Measurements from ENCODE around the gene RNF183. TPM values are rescaled to one million over a fixed set of nuclear protein-coding genes. Genes with fewer than 3 reads are reported as not detected.

Gene RNF183
- total and polyA plus RNA-seq, 8 donors, result 0.14 to 1.5 (median 0.16) TPM; not detected in 1

- Histone ChIP-seq H3K27me3 (no peaks in the 10 kb centered on the region), H3K4me1 (no peaks in the 10 kb centered on the region), H3K27ac (no peak overlapping the region), H3K4me3 (no peak overlapping the region), H3K9me3 (no peaks in the 10 kb centered on the region), H3K36me3 (no peaks in the 10 kb centered on the region)
- DNase-seq (no peak), ATAC-seq (no peak), FAIRE-seq (no peak)
- TF ChIP-seq, protein P1, sequence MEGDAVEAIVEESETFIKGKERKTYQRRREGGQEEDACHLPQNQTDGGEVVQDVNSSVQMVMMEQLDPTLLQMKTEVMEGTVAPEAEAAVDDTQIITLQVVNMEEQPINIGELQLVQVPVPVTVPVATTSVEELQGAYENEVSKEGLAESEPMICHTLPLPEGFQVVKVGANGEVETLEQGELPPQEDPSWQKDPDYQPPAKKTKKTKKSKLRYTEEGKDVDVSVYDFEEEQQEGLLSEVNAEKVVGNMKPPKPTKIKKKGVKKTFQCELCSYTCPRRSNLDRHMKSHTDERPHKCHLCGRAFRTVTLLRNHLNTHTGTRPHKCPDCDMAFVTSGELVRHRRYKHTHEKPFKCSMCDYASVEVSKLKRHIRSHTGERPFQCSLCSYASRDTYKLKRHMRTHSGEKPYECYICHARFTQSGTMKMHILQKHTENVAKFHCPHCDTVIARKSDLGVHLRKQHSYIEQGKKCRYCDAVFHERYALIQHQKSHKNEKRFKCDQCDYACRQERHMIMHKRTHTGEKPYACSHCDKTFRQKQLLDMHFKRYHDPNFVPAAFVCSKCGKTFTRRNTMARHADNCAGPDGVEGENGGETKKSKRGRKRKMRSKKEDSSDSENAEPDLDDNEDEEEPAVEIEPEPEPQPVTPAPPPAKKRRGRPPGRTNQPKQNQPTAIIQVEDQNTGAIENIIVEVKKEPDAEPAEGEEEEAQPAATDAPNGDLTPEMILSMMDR (IDR thresholded peaks at IDR 0.05), result no peak
- intact Hi-C loops (cut with DNase I), result no loop called here
- WGBS, 2 donors, result 68 to 73% methylated on average over 4 of the region's 4 CpGs
Measured at GRCh38 chr9:113331780-113332179, 28.6 kb upstream of the RNF183 start.

- no peak for FAIRE-seq
Measured at GRCh38 chr9:113328045-113328782, 25.0 kb upstream of the RNF183 start.

GRCh38 chr9:113326230-113326629, 23.1 kb upstream of the RNF183 start:
- TF ChIP-seq, protein P1 (IDR thresholded peaks at IDR 0.05), result no peak
- H3K27ac ChIP-seq, result no peak overlapping the region
- no peak for DNase-seq
- no peaks in the 10 kb centered on the region for H3K9me3 ChIP-seq
- H3K4me1 ChIP-seq, result no peaks in the 10 kb centered on the region
- no peaks in the 10 kb centered on the region for H3K36me3 ChIP-seq
- WGBS, 2 donors, result 90 to 99% methylated on average over 4 of the region's 4 CpGs
- no peak overlapping the region for H3K4me3 ChIP-seq
- intact Hi-C loops (cut with DNase I), result no loop called here
- H3K27me3 ChIP-seq, result no peaks in the 10 kb centered on the region
- FAIRE-seq, result no peak
- ATAC-seq, result no peak

More at GRCh38 chr9:113328045-113328782, 25.0 kb upstream of the RNF183 start:
- Histone ChIP-seq H3K4me3 (no peak overlapping the region), H3K36me3 (no peaks in the 10 kb centered on the region), H3K4me1 (no peaks in the 10 kb centered on the region), H3K27me3 (no peaks in the 10 kb centered on the region), H3K27ac (no peak overlapping the region), H3K9me3 (no peaks in the 10 kb centered on the region)
- TF ChIP-seq, protein P1 (IDR thresholded peaks at IDR 0.05), result no peak
- ATAC-seq (no peak), DNase-seq (no peak)
- intact Hi-C loops (cut with DNase I), result no loop called here
- WGBS, 2 donors, result 92 to 93% methylated on average over 3 of the region's 3 CpGs

- Histone ChIP-seq H3K4me3 (no peak overlapping the region), H3K9me3 (no peaks in the 10 kb centered on the region), H3K27me3 (no peaks in the 10 kb centered on the region), H3K4me1 (no peaks in the 10 kb centered on the region), H3K36me3 (peaks cover 0 to 7% (median 0%) of the 10 kb centered on the region in 3 donors), H3K27ac (no peak overlapping the region)
- intact Hi-C loops (cut with DNase I), result no loop called here
- DNase-seq (no peak), ATAC-seq (no peak), FAIRE-seq (no peak)
- TF ChIP-seq, protein P1 (IDR thresholded peaks at IDR 0.05), result no peak
- 72 to 82% methylated on average over 6 of the region's 6 CpGs for WGBS, 2 donors
Measured at GRCh38 chr9:113322671-113323070, 19.5 kb upstream of the RNF183 start.

GRCh38 chr9:113320051-113320450, 16.9 kb upstream of the RNF183 start:
- peaks cover 0 to 12% (median 0%) of the 10 kb centered on the region in 3 donors for H3K36me3 ChIP-seq
- DNase-seq, result no peak
- H3K27me3 ChIP-seq, result no peaks in the 10 kb centered on the region
- no peak for FAIRE-seq
- TF ChIP-seq, protein P1 (IDR thresholded peaks at IDR 0.05), result no peak
- no peaks in the 10 kb centered on the region for H3K9me3 ChIP-seq
- WGBS, 2 donors, result 88 to 94% methylated on average over 3 of the region's 3 CpGs
- intact Hi-C loops (cut with DNase I), result no loop called here
- H3K4me3 ChIP-seq, result no peak overlapping the region
- no peak for ATAC-seq
- no peak overlapping the region for H3K27ac ChIP-seq
- no peaks in the 10 kb centered on the region for H3K4me1 ChIP-seq
